Measurements from ENCODE around the gene IGF2BP2.
A peak's percentile ranks its signal among the peaks of the same experiment; 100 is the strongest.

Gene IGF2BP2

GRCh38 chr3:185733980-185734724, 90.7 kb downstream of the IGF2BP2 start:
- peak; percentile 78 for DNase-seq (ENCODE audit: low spot score)

DNA sequence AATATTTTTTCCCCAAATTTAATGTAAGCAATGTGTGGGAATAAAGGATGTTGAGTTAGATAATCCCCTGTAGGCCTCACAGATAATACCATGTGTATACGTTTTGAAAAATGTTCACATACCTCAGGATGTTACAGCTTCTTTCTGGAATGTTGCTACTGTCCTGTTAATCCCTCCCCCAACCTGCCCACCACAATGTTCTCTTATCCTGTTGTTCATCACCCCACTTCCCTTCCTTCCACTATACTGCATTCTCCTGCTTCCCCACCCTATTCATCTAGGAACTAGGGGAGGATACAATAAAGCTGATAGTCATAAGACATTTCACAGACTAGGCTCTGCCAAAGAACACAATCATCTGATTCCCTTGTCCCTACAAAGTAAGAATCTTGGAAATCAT, 92.1 kb downstream of the IGF2BP2 start:
- DNase-seq (ENCODE audit: low spot score) = no peak

GRCh38 chr3:185730550-185730949, 94.3 kb downstream of the IGF2BP2 start:
- no peak for DNase-seq (ENCODE audit: low spot score)

DNA sequence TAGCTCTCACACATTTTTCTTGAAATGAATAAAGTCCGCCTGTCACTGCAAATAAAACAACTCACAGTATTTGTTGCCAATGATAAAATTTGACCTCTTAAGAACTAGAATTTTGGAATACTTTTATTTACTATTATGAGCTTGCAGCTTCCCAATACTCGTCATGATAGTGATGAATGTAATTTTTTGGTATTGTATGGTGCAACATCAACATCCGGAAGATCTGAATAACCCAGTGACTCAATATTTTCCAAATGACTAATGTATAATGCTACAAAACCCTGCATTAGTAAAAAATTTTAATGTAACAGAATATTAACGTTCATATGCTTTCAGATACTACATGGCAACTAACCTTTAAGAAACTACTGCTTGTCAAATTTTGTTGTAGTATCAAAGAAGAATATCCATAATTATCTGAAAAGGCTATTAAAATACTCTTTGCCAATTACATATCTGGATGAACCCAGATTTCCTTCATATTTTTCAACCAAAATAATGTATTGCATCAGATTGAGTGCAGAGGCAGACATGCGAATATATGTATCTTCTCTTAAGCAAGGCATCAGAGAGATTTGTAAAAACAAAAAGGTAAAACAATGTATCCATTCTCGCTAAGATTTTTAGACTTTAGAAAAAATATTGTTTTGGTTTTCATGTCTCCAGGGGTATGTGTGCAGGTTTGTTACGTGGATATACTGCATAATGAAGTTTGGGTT, 95.3 kb downstream of the IGF2BP2 start:
- no peak for DNase-seq (ENCODE audit: low spot score)

DNA sequence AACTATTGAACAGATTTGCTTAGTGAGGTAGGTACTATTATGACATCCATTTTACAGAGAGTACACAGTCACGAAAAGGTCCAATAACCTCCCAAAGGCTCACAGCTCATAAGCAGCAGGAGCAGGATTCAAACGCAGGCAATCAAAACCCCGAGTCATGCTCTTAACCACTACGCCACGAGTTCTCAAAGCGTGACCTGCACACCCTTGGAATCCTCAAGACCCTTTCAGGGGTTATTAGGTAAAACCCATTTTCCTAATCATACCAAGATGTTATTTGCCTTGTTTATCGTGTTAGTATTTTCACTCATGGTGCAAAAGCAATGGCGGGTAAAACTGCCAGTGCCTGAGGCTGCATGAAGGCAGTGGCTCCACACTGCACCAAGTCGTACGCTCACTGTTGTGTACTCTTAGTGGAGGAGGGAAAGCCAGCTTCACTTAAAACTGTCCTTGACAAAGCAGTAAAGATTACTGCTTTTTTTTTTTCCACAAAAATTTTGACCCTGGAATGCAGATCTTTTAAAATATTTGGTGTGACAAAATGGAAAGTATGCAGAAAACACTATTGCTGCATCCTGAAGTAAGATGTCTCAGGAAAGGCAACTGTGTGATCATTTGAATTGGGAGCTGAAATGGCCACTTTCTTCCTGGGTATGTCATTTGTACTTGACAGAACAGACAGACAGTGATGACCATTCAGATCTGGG, 96.1 kb downstream of the IGF2BP2 start:
- DNase-seq (ENCODE audit: low spot score) = no peak

GRCh38 chr3:185727873-185728272, 97.0 kb downstream of the IGF2BP2 start:
- DNase-seq (ENCODE audit: low spot score) = no peak

GRCh38 chr3:185726254-185726967, 98.4 kb downstream of the IGF2BP2 start:
- no peak for DNase-seq (ENCODE audit: low spot score)

DNA sequence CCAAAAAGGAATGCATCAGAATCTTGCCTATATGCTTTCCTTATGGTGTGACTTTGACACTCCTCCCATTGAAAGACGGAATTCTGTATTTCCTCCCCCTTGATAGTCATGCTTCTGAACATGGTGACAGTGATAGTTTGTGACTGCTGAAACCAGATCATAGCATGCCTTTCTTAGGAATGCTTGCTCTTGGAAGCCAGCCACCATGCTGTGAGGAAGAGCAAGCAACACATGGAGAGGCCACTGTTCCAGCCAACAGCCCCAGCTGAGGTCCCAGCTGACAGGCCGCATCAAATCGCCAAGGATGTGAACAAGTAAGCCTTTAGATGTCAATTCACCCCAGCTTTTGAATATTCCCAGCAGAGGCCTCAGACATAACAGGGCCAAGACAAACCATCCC, 100.1 kb downstream of the IGF2BP2 start:
- no peak for DNase-seq (ENCODE audit: low spot score)

GRCh38 chr3:185724251-185724650, 100.6 kb downstream of the IGF2BP2 start:
- no peak for DNase-seq (ENCODE audit: low spot score)

GRCh38 chr3:185722881-185723280, 102.0 kb downstream of the IGF2BP2 start:
- no peak for DNase-seq (ENCODE audit: low spot score)

DNA sequence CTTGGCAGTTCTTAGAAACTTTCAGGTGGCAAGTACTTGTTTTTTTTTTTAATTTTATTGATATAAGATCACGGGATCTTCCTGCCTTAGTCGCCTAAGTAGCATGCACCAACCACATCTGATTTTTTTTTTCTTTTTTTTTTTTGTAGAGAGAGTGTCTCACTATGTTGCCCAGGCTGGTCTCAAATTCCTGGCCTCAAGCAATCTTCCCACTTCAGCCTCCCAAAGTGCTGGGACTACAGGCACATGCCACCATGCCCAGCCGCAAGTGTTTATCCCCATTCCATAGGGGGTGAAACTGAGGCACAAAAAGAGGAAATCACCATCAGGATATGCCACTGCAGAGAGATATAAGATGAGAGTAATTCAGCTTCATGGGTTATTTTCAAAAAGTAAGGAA, 102.9 kb downstream of the IGF2BP2 start:
- no peak for DNase-seq (ENCODE audit: low spot score)

DNA sequence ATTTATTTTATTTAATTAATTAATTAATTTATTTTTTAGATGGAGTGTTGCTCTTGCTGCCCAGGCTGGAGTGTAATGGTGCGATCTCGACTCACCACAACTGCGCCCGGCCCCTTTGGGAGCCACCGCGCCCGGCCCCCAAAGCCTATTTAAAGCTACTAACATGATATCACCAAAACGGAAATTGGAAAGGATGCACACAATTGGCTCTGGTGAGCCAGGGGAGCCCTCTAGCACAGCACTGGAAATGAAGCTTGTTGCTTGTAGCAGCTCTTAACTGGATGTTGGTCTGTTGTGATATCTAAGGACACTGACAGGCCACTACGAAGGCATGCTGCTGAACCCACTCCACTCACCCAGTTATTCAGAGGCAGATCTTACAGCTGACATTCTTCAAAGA, 104.5 kb downstream of the IGF2BP2 start:
- no peak for DNase-seq (ENCODE audit: low spot score)

DNA sequence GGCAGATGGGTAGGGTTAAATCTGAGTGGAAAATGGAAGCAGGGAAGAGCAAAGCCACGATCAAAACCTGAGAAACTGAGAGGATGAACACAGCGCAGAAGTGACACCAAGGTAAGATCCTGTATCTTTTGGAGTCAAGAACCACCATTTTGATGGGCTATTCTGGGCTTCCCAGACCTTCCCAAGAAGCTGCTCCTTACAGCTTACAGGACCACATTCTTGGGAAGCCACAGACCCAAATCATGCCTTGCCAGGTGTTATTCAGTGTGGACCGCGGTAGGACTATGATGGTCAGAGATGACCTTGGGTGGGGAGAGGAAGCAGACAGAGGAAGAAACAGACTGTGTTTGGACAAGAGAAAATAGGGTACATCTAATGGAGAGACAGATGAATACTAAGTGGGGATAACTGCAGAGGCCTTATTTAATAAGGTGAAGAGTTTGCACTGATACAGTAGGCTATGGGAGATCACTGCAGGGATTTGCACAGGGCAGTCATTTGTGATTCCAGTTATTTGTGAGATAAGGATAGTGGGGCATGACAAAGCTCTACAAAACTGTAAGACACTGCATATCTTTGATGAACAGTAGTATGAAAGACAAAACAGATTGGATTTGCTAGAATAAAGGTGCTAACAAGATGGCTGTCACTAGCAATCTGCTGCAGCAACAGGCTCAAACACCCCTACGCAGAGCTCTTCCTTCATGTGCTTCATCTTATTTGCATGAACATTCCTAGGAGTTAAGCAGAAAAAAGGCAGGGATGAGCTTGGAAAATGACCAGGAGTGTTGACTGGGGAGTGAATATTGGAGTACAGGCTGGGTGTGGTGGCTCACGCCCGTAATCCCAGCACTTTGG, 105.9 kb downstream of the IGF2BP2 start:
- DNase-seq (ENCODE audit: low spot score) = no peak

DNA sequence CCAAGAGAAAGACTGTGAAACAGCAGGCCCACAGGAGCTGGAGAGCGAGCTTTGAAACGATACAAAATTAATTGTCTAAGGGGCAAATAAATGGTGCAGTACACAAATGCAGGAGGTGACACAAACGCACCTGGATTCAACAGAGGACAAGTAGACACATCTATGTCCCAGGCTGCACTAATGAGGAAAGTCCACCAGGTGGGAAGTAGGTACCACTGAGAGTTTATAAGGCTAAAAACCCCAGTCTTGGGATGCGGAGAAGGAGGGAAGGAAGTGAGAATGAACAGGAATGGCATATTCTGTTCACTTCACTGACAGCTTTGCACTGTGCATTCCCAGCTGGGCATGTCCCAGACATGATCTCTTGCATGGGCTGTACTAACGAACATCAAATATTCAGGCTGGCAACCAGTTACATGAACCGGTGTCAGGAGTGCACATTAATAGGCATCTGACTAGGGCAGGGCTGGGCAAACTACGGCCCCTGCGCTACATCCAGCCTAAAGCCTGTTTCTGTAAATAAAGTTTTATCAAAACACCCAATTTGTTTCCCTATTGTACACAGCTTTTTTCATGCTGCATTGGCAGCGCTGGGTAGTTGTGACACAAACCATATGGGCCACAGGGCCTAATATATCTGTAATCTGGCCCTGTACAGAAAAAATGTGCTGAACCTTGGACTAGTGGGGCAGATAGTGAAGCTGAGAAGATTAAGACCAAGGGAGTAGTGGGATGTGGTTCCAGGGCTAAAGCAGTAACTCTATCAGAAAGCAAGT, 107.0 kb downstream of the IGF2BP2 start:
- DNase-seq (ENCODE audit: low spot score) = no peak

DNA sequence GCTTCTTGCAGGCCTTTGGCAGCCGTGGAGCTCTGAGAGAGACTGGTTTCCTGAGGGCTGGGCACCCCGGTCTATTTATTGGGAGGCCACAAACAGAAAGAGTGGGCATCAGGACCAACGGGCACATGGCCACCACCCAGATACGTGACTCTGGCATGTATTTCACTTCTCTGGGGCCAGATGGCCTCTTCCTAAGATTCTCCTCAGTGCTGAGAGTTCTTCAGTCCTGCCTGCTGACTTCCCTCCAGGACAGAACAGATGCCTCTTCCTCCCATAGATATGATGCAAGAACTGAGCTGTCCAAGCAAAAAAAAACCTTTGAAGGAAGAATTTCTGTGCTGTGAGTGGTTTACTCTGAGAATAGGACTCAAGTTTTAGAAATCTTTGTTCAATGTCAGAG, 107.7 kb downstream of the IGF2BP2 start:
- no peak for DNase-seq (ENCODE audit: low spot score)

DNA sequence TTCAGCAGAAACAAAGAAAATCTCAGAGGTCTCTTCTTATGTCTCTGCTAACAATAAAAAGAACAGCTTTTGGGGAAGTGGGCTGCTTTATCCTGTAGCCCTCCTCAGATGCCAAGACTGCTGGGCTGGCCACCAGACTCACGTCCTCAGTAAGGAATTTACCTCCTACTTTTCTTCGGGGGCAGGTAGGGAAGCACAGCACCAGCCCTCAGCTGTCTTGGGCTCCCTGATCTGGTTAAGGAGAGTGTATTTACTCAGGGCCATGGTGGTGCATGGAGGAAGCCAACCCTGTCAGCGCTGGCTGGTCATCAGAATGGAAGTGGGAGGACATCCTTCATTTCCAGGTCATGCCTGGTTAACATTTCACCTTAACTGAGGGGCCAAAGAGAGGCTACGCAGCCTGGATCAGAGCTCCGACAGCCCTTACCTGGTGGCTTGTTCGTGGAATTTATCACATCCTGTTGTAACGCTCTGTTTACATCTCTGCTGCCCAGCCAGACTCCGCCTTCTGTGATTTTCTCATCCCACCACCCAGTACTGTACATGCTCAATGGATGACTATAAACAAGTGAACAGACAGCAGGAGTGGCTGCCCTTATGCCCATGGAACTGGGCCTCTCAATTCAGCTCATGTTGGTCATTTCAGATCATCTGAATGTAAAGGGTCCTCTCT, 108.3 kb downstream of the IGF2BP2 start:
- no peak for DNase-seq (ENCODE audit: low spot score)

DNA sequence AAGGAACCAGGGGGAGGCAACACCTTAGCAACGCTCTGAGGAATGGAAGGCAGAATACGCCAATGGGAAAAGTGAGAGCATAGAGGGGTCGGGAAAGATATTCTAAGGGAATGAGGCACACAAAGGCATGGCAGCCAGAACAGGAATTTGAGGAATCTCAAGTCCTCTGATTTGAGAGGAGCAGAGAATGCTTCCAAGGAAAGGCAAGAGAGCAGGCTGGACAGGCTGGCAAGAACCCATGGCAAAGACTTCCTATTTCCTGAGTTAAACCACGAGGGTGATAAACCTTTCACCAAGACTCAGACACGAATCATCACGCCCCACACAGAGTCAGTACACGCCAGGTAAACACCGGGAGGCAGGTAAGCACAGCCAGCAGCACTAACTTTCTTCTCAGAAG, 109.8 kb downstream of the IGF2BP2 start:
- no peak for DNase-seq (ENCODE audit: low spot score)

GRCh38 chr3:185714085-185714484, 110.8 kb downstream of the IGF2BP2 start:
- no peak for DNase-seq (ENCODE audit: low spot score)

DNA sequence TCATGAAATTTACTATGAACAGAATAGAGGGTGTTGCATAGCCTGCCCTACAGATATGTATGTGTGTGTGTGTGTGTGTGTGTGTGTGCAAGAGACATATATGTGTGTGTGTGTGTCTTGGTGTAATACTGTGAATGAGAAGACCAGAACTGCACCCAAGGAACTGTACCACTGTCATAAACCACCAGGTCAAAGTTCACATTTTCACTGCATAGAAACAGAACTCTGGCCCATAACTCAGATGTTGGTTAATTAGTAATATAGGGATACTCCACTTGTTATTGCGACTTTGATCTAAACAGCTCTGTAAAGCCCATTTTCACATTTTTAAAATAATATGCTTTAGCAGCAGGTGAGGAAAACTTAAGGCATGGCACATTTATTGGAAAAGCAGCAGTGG, 111.8 kb downstream of the IGF2BP2 start:
- no peak for DNase-seq (ENCODE audit: low spot score)

DNA sequence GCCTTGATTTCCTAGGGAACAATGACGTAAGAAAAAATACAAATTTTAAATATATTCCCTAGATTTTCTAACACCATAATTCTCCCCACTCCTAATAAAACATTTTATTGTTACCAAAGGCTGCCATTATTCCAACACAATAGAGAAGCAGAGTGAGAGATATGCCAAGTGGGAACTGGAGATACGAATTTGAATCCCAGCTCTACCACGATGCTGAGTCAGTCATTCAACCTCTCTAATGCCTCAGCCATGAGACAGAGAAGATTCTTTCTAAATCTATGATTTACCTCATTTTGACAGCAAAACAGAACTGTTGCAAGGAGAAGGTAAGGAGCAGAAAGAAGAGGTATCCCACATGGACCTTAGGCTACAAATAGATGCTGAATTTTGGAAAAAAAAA, 112.5 kb downstream of the IGF2BP2 start:
- no peak for DNase-seq (ENCODE audit: low spot score)

Measured in D341Med (cell line).